RKO (cell line): ENCODE data around the gene SC5D.

Experiments
- DNase-seq: peaks from one replicate; pipeline ENCODE4 v3.0.0-alpha.2; 2016; ENCODE audit warnings: low spot score

SC5D gene

DNA sequence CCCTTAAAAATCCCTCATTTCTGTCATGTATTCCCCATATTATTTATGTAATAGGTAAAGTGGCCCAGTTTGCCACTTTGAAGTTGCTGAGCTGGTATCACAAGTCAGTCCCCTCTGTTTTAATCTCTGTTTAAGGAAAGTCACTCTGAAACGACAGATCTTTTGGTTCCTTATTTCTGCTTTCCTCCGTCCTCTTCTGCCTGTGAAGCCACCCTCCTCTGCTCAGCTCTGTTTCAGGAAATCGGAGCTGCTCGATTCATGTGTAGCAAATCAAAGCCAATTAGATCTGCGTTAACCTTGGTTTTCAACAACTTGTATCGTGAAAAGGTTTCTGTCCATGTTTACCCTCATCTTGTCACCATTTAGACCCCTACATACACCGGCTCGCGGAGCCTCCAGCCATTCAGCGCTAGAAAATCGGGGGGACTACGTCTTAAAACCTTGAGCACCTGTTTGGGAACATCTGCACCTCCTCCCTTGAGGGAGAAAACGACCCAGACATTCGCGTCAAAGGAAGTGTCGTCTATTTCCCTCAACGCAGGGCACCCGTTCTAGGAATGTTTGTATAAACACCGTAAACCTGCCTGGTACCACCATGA lies 576 bp upstream of the SC5D start:
- no peak for DNase-seq

DNA sequence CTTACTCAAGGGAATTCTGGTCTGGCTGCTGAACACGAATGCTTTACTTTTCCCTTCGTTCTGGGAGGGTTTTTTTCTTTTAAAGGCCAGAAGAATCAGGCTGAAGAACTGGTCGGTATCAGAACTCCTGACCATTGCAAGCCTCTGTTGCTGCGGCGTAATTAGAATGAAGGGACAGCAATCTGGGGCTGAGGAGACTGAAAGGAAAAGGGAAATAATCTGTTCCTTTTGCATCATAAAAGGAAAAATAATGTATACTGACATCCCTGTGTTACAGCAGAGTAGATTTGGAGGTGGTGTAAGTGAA lies 670 bp downstream of the SC5D start:
- no peak for DNase-seq

GRCh38 chr11:121295246-121296029 lies 2.9 kb downstream of the SC5D start:
- DNase-seq = no peak

- no peak for DNase-seq
Observed at GRCh38 chr11:121297872-121298271, 5.3 kb downstream of the SC5D start.

DNA sequence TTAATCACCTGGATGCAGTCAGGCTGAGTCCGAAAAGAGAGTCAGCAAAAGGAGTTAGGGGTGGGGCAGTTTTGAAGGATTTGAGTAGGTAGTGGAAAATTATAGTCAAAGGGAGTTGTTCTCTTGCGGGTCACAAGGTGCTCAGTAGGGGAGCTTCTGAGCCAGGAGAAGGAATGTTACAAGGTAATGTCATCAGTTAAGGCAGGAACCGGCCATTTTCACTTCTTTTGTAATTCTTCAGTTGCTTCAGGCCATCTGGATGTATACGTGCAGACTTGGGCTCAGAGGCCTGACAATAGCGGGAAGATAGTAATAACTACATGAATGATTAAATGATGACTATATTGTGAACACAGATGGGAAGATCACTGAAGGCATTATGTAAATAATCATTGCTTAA lies 6.2 kb downstream of the SC5D start:
- no peak for DNase-seq

DNA sequence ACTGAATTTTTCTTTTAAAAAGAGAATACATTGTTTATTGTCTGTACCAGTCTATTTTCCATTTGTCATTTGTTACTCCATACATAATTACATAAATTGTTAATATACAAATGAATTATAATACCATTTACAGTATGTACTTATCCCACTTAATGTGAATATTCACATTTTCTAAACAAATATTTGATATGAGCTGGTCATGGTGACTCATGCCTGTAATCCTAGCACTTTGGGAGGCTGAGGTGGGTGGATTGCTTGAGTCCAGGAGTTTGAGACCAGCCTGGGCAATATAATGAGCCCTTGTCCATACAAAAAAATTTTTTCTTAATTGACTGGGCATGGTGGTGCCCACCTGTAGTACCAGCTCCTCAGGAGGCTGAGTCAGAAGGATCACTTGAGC lies 6.8 kb downstream of the SC5D start:
- DNase-seq = no peak

DNA sequence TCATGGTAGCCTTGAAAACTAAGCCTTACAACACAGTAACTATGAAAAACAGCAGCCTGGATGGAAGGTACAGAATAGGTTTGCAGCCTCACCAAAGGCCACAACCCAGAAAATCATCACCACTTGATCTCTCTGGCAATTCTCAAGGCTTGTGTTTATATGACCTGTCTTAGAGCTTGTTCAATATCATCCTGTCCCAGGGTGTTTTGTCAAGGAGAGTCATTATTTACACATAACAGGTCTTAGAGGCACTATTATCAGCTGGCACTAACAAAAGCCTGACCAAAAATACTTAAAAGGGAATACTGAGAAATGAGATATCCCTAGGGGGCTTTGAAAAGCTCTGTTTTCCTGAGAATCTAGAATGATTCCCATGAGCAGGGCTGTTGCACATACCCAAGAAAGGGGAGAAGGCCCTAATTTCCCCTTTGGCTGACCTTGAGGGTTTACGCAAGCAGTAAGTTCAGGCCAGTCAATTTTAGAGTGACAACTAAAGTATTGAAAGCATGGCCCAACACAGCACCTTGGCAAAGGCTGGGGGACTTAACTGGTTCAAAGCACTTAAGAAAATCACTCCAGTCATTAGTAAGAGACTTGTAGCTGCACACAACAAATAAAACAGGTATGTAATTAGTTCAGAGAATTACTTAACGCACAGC lies 7.9 kb downstream of the SC5D start:
- DNase-seq = no peak

DNA sequence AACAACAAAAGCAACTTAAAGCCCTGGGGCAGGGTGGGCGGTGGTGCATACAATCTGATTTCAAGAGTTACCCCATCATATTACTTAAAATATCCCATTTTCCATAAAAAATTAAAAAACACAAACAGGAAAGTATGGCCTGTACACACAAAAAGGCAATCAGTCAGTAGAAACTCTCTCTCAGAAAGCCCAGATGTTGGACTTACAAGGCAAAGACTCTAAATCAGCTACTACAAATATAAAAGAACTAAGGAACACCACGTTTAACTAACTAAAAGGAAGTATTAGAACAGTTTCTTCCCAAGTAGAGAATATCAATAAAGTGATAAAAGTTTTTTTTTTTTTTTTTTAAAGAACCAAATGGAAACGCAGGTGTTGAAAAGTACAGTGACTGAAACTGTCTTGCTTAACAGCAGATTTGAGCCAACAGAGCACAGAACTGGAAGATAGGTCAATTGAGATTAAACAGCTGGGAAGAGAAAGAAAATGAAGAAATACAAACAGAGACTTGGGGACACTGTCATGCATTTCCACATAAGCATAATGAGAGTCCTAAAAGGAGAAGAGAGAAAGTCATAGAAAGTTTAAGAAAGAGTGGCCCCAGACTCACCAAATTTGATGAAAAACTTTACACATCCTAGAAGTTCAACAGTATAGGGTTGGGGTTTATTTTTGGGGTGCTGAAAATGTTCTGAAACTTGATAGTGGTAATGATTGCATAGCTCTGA lies 8.6 kb downstream of the SC5D start:
- no peak for DNase-seq

DNA sequence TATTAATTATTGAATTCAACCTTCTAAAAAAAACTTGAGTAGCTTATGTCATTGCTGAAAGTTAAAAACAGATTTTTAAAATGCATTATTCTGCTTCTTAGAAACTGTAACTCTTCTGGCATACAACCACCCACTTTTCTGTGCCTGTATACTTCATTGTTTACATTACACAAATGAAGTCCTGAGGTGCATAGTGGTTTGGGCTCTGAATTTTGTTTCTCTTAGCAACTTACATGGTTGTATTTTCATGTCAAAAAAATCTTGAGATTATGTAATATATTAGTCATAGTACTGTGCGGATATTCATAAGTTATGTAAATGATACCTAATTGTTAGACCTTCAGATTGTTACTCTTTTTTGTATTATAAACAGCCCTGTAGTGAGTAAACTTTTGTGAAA lies 12.2 kb downstream of the SC5D start:
- no peak for DNase-seq

- DNase-seq = no peak
Observed at GRCh38 chr11:121308816-121309215, 16.2 kb downstream of the SC5D start.

DNA sequence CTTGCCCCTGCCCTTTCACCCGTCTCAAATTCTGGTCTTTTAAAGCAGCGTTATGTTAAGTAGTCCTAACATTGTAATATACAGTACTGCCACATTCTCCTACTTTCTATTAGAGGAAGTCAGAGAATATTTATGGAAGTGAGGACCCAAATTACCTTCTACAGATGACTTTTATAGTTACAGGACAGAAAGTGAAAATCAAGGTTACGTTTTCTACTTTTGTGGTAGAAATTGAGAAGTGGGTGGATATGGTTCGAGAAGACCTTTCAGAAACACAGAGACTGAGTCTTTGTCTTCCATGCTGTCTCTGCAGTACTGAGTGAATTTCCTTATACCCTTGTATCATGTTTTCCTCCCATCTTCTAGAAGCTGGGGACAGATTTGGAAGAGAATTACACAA lies 17.1 kb downstream of the SC5D start:
- no peak for DNase-seq

GRCh38 chr11:121310908-121311307 lies 18.3 kb downstream of the SC5D start:
- no peak for DNase-seq

GRCh38 chr11:121311373-121311772 lies 18.8 kb downstream of the SC5D start:
- no peak for DNase-seq

DNA sequence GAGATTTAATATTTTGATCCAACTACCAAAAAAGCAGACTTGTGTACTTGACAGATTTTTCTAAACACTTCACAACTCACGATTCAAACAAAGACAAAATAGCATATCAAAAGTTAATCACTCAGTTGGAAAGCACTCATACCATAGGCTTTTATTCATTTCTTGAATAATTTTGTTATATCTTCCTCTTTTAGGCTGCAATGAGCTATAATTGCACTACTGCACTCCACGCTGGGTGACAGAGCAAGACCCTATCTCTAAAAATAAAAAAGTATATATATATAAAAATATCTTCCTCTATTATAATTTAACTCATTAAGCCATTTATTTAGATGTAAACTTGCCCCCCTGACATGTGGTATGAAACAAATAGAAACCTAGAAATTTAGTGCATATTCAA lies 19.9 kb downstream of the SC5D start:
- DNase-seq = no peak

- peak; percentile 45 for DNase-seq
Observed at GRCh38 chr11:121318848-121319834, 26.6 kb downstream of the SC5D start.

GRCh38 chr11:121321614-121322243 lies 29.2 kb downstream of the SC5D start:
- DNase-seq = peak; percentile 5

- no peak for DNase-seq
Observed at GRCh38 chr11:121323046-121323607, 30.6 kb downstream of the SC5D start.

DNA sequence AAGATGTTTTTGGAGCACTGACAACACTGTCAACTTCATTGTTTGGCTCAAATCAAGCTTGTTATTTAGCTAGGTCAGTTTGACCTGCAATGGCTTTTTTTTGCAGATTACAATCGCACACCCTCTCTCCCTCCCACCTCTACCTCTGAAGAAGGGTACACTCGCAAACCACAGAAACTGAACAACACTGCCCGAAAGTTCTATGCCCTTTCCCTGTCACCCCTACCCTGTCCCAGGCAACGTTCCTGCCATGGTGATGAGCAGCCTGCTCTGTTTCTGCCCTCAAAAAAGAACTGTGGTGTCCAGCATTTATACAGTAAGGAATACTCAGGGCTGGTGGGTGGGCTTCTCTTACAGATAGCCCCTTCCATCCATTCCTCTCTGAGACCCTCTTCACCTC lies 33.7 kb downstream of the SC5D start:
- DNase-seq = no peak

DNA sequence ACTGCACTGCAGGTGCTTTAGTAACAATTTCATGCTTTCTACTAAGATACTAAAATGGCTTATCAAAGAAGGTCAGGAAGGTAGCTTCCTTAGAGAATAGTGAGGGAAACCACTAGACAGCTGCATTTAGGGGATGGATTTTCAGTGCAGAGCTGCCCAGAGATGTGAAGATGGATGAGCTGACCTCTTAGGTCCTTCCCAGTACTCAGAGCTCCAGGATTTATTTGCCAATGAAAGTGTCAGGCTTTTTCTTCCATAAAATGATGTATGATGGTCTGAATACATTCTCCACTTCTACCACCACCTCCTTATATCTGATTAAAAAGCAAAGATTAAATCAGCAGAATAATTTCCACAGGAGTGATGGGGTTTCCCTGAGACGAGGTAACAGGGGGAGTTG lies 35.0 kb downstream of the SC5D start:
- DNase-seq = no peak

DNA sequence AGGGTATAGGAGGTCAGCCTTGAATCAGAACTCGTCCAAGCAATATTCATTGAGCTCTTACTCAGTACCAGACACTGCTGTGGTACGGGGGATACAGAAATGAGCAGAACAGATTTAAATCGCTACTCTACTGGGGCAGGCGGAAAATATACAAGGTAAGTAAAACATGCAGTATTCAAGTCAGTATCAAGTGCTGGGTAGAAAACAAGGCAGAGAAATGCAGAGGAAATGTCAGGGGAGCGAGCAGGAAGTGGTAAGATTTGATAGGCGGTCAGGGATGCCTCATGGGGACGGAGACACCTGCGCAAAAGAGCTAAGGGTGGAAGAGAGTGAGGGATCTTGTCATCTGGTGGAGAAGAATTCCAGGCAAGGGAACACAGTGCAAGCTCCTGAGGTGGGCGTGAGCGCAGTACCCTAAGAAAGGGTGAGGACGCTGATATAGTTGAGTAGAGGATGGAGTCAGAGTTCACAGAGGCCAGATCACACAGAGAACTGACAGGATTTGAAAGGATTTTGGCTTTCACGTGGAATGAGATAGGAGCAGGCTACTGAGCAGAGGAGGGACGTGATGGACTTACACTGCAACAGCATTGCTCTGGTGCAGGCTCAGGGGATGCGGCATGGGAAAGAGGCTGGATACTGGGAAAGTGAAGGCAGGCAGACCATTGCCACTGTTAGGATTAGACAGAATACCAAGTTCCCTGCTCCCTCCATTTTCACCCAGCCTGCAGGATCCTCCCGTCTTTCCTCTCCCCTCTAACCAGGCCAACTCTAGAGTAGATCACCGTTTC lies 35.8 kb downstream of the SC5D start:
- no peak for DNase-seq
